Stomach (tissue), 4 donors: Measurements from ENCODE around the gene COL11A2.

Experiments used
- CTCF ChIP-seq, 7 experiments: fragments of 450-650 bp in 4 of 7; fragments of 200-600 bp in 3 of 7; sonication (generic) in 3 of 7; IDR thresholded peaks; one replicate each; pipeline ENCODE4 v1.5.1; 2016 to 2019; ENCODE audit warnings: antibody characterized with exemption in 7 of 7, control low read depth in 2 of 7, mild to moderate bottlenecking in 1 of 7
- EP300 ChIP-seq: sonication (generic); formaldehyde crosslinking; IDR thresholded peaks from one replicate; pipeline ENCODE4 v1.6.1; 2017; ENCODE audit warnings: antibody characterized with exemption
- POLR2A ChIP-seq, 4 donors: fragments of 450-650 bp; IDR thresholded peaks; one replicate each; pipeline ENCODE4 v1.6.1; 2016; ENCODE audit warnings: antibody characterized with exemption in 4 of 4, control low read depth in 2 of 4, mild to moderate bottlenecking in 1 of 4, moderate library complexity in 1 of 4

- TF ChIP-seq CTCF (IDR thresholded peaks at IDR 0.05) (no peak), EP300 (no peak), POLR2A (IDR thresholded peaks at IDR 0.05) (no peak)
Observed at GRCh38 chr6:33123181-33123580, 69.1 kb downstream of the COL11A2 start.
